Neural cell (in vitro differentiated cells): ENCODE data around the gene PRKACA.

Experiments
- CTCF ChIP-seq: fragments of 450-650 bp; IDR thresholded peaks from 2 replicates; pipeline ENCODE4 v1.5.1; 2014; ENCODE audit warnings: antibody characterized with exemption, mild to moderate bottlenecking, moderate library complexity; ENCODE audit not compliant: poor library complexity, severe bottlenecking
- EP300 ChIP-seq: fragments of 450-650 bp; conservative IDR thresholded peaks from 2 replicates; pipeline ENCODE4 v1.6.1; 2014; ENCODE audit warnings: antibody characterized with exemption, mild to moderate bottlenecking, moderate library complexity; ENCODE audit not compliant: poor library complexity, severe bottlenecking
- EZH2 ChIP-seq: fragments of 200-600, 300-800 bp; shearing (Covaris generic), sonication (generic); IDR thresholded peaks from 2 replicates; pipeline ENCODE4 v1.6.1; 2014; ENCODE audit warnings: antibody characterized with exemption, low read length, borderline replicate concordance, mild to moderate bottlenecking; ENCODE audit not compliant: insufficient read depth, poor library complexity, severe bottlenecking
- MXI1 ChIP-seq: fragments of 450-650 bp; conservative IDR thresholded peaks from 2 replicates; pipeline ENCODE4 v1.6.1; 2014; ENCODE audit warnings: antibody characterized with exemption, mild to moderate bottlenecking; ENCODE audit not compliant: poor library complexity, severe bottlenecking
- POLR2AphosphoS5 ChIP-seq: IDR thresholded peaks from 2 replicates; pipeline ENCODE4 v1.6.1; 2012
- SMC3 ChIP-seq: fragments of 450-650 bp; conservative IDR thresholded peaks from 2 replicates; pipeline ENCODE4 v1.6.1; 2014; ENCODE audit warnings: antibody characterized with exemption, mild to moderate bottlenecking, moderate library complexity; ENCODE audit not compliant: poor library complexity

GRCh38 chr19:14138576-14139265 is 21.2 kb upstream of the PRKACA start:
- TF ChIP-seq CTCF (no peak), SMC3 (no peak), EZH2 (no peak), POLR2AphosphoS5 (no peak), EP300 (no peak), MXI1 (no peak)
